Measurements from ENCODE around the gene CDC42EP2. TPM values are rescaled to one million over a fixed set of nuclear protein-coding genes. Genes with fewer than 3 reads are reported as not detected.

Gene CDC42EP2
- polyA plus RNA-seq, 1 donor (not counting 4 experiments of a cell fraction or from before 2014, with no cell fraction given), result 6.1 TPM

DNA sequence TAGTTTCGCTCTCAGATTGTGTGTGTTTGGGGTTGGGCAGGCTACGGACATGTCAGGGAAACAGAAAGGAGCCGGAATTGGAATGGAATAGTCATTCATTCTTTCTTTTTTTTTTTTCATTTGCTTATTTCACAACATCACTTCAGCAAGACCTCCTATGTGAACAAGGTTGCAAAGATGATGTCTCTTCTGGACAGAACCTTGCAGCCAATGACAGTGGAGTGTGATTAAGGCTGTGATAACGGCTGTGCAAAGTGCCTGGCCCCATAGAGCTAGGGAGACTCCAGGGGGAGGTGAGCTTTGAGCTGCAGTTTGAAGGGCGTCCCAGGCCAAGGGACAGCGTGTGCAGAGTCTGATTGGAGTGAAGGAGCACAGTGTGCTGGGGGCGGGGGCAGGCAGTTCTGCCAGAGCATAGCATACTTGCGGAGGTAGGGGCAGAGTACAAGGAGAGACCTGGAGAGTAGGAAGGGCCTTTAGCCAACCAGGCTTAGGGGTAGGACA, 43.2 kb downstream of the CDC42EP2 start:
- Histone ChIP-seq H3K9me1 (ENCODE audit: control insufficient read depth, extremely low read depth, insufficient read depth, low read length) (no peaks in the 10 kb centered on the region), H3K4me1 (ENCODE audit: control insufficient read depth, extremely low read depth, insufficient read depth, low read length) (peaks cover 12% of the 10 kb centered on the region), H3K9ac (ENCODE audit: control insufficient read depth, extremely low read depth, insufficient read depth, low read length) (no peak overlapping the region), H3K27me3 (ENCODE audit: control insufficient read depth, extremely low read depth, insufficient read depth, low read length) (peaks cover 19% of the 10 kb centered on the region), H3K9me3 (ENCODE audit: control insufficient read depth, low read depth, low read length) (no peaks in the 10 kb centered on the region), H3K4me3 (ENCODE audit: control insufficient read depth in 2 of 3, extremely low read depth in 1 of 3, insufficient read depth in 2 of 3, low read depth in 1 of 3, low read length in 3 of 3) (no peak overlapping the region), H2AFZ (ENCODE audit: control insufficient read depth, low read length) (no peak overlapping the region), H3K4me2 (ENCODE audit: control insufficient read depth, extremely low read depth, insufficient read depth, low read depth, low read length) (no peak overlapping the region), H3K79me2 (ENCODE audit: control insufficient read depth, insufficient read depth, low read length) (no peaks in the 10 kb centered on the region), H3K36me3 (ENCODE audit: control insufficient read depth in 2 of 2, extremely low read depth in 1 of 2, insufficient read depth in 2 of 2, low read length in 2 of 2) (no peaks in the 10 kb centered on the region), H4K20me1 (ENCODE audit: control insufficient read depth, extremely low read depth, insufficient read depth, low read length) (peaks cover 2% of the 10 kb centered on the region), H3K27ac (ENCODE audit: control insufficient read depth, insufficient read depth, low read length) (no peak overlapping the region)
- DNase-seq (ENCODE audit: low read depth, low spot score), result no peak
- TF ChIP-seq, protein P1, sequence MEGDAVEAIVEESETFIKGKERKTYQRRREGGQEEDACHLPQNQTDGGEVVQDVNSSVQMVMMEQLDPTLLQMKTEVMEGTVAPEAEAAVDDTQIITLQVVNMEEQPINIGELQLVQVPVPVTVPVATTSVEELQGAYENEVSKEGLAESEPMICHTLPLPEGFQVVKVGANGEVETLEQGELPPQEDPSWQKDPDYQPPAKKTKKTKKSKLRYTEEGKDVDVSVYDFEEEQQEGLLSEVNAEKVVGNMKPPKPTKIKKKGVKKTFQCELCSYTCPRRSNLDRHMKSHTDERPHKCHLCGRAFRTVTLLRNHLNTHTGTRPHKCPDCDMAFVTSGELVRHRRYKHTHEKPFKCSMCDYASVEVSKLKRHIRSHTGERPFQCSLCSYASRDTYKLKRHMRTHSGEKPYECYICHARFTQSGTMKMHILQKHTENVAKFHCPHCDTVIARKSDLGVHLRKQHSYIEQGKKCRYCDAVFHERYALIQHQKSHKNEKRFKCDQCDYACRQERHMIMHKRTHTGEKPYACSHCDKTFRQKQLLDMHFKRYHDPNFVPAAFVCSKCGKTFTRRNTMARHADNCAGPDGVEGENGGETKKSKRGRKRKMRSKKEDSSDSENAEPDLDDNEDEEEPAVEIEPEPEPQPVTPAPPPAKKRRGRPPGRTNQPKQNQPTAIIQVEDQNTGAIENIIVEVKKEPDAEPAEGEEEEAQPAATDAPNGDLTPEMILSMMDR (optimal IDR thresholded peaks at IDR 0.05 in 1 of 3, IDR thresholded peaks at IDR 0.05 in 1 of 3, conservative IDR thresholded peaks at IDR 0.05 in 1 of 3; ENCODE audit: extremely low read depth in 1 of 3, insufficient read depth in 2 of 3, low read length in 3 of 3), result no peak
- no peak for TF ChIP-seq EZH2 (IDR thresholded peaks at IDR 0.05; ENCODE audit: low read length)
- dilution Hi-C loops (cut with MboI; ENCODE audit: extremely low pct_ligation_motif_present, low sequenced_read_pairs), result no loop called here
- FAIRE-seq, result no peak

DNA sequence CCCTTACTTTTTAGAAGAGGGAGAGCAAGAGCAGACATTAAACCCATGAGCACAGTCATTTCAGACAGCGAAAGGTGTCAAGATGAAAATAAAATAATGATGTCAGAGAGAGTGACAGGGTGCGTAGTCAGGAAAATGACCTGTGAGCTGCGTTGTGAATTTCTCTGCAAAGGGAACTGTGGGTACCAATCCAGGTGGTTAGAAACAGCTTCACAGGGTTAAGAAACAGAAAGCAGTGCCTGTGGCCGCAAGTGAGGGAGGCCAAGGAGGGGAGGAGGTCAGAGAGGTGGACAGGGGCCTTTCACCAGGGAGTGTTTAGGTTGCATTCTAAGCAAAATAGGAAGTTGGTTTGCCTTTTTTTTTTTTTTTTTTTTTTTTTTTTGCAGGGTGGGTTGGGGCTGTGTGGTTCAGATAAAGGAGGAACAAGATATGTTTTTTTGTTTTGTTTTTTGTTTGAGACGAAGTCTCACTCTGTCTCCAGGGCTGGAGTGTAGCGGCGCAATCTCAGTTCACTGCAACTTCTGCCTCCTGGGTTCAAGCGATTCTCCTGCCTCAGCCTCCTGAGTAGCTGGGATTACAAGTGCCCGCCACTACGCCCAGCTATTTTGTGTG, 47.8 kb downstream of the CDC42EP2 start:
- DNase-seq (ENCODE audit: low read depth, low spot score), result no peak
- TF ChIP-seq, protein P1 (optimal IDR thresholded peaks at IDR 0.05 in 1 of 3, IDR thresholded peaks at IDR 0.05 in 1 of 3, conservative IDR thresholded peaks at IDR 0.05 in 1 of 3; ENCODE audit: extremely low read depth in 1 of 3, insufficient read depth in 2 of 3, low read length in 3 of 3), result no peak
- no peak for TF ChIP-seq EZH2 (IDR thresholded peaks at IDR 0.05; ENCODE audit: low read length)
- Histone ChIP-seq H3K9me3 (ENCODE audit: control insufficient read depth, low read depth, low read length) (no peaks in the 10 kb centered on the region), H3K9ac (ENCODE audit: control insufficient read depth, extremely low read depth, insufficient read depth, low read length) (no peak overlapping the region), H3K27ac (ENCODE audit: control insufficient read depth, insufficient read depth, low read length) (no peak overlapping the region), H4K20me1 (ENCODE audit: control insufficient read depth, extremely low read depth, insufficient read depth, low read length) (no peaks in the 10 kb centered on the region), H3K4me1 (ENCODE audit: control insufficient read depth, extremely low read depth, insufficient read depth, low read length) (peaks cover 3% of the 10 kb centered on the region), H2AFZ (ENCODE audit: control insufficient read depth, low read length) (no peak overlapping the region), H3K36me3 (ENCODE audit: control insufficient read depth in 2 of 2, extremely low read depth in 1 of 2, insufficient read depth in 2 of 2, low read length in 2 of 2) (no peaks in the 10 kb centered on the region), H3K9me1 (ENCODE audit: control insufficient read depth, extremely low read depth, insufficient read depth, low read length) (no peaks in the 10 kb centered on the region), H3K4me2 (ENCODE audit: control insufficient read depth, extremely low read depth, insufficient read depth, low read depth, low read length) (no peak overlapping the region), H3K79me2 (ENCODE audit: control insufficient read depth, insufficient read depth, low read length) (no peaks in the 10 kb centered on the region), H3K4me3 (ENCODE audit: control insufficient read depth in 2 of 3, extremely low read depth in 1 of 3, insufficient read depth in 2 of 3, low read depth in 1 of 3, low read length in 3 of 3) (no peak overlapping the region), H3K27me3 (ENCODE audit: control insufficient read depth, extremely low read depth, insufficient read depth, low read length) (no peaks in the 10 kb centered on the region)
- FAIRE-seq, result no peak
- dilution Hi-C loops (cut with MboI; ENCODE audit: extremely low pct_ligation_motif_present, low sequenced_read_pairs), result no loop called here

All from keratinocyte (primary cell).